ENCODE results near the gene CSF2RB. TPM values are rescaled to one million over a fixed set of nuclear protein-coding genes. Genes with fewer than 3 reads are reported as not detected.
A peak's percentile ranks its signal among the peaks of the same experiment; 100 is the strongest.

Gene CSF2RB
- total and polyA plus RNA-seq, 2 donors (not counting 3 experiments of a cell fraction or from before 2014, with no cell fraction given): 20.6 to 68.2 TPM

GRCh38 chr22:36886016-36886415 is 27.4 kb upstream of the CSF2RB start:
- FAIRE-seq: no peak
- dilution Hi-C loops (cut with MboI; ENCODE audit: extremely low pct_ligation_motif_present, low sequenced_read_pairs): no loop called here
- ChIA-PET CTCF (interaction anchor here (0.9 to 1.6 kb wide), 3 partner anchors 26 to 314 kb away, joined by 3 read pairs; no protein-coding TSS in a partner anchor), POLR2A (no interaction called here)
- Histone ChIP-seq H4K20me1 (replicated peaks; ENCODE audit: control insufficient read depth, extremely low read depth, insufficient read depth, low read length) (no peaks in the 10 kb centered on the region), H3K79me2 (ENCODE audit: control insufficient read depth, insufficient read depth, low read length) (no peaks in the 10 kb centered on the region), H3K27me3 (ENCODE audit: control insufficient read depth in 2 of 2, insufficient read depth in 2 of 2, low read length in 2 of 2) (no peaks in the 10 kb centered on the region), H3K9ac (replicated peaks; ENCODE audit: extremely low read depth, insufficient read depth, low read length) (no peak overlapping the region), H3K4me2 (ENCODE audit: insufficient read depth, low read length) (no peak overlapping the region), H3K9me1 (replicated peaks; ENCODE audit: control insufficient read depth, extremely low read depth, insufficient read depth, low read length) (no peaks in the 10 kb centered on the region), H3K27ac (ENCODE audit: insufficient read depth, low read depth, low read length) (peak overlapping the region; percentile 87), H3K4me1 (ENCODE audit: control insufficient read depth, extremely low read depth, insufficient read depth, low read length) (peaks cover 35% of the 10 kb centered on the region), H2AFZ (ENCODE audit: low read depth, low read length) (no peak overlapping the region), H3K4me3 (replicated peaks in 1 of 3; ENCODE audit: insufficient read depth in 1 of 3, low read depth in 1 of 3, low read length in 3 of 3) (no peak overlapping the region), H3K9me3 (replicated peaks; ENCODE audit: control insufficient read depth, insufficient read depth, low read length) (peaks cover 2% of the 10 kb centered on the region), H3K36me3 (ENCODE audit: control insufficient read depth in 2 of 2, extremely low read depth in 1 of 2, insufficient read depth in 2 of 2, low read length in 2 of 2) (no peaks in the 10 kb centered on the region)
- no peak for DNase-seq (ENCODE audit: low read depth, low spot score)
- TF ChIP-seq GATA2 (IDR thresholded peaks at IDR 0.05; ENCODE audit: insufficient read depth, insufficient read length, low read depth, low read length) (no peak), CTCF (IDR thresholded peaks at IDR 0.05; ENCODE audit: extremely low read depth in 1 of 2, insufficient read depth in 1 of 2, low read depth in 1 of 2, low read length in 2 of 2) (no peak), POLR2AphosphoS5 (IDR thresholded peaks at IDR 0.05; ENCODE audit: insufficient read depth, low read depth, low read length) (no peak), POLR2A (IDR thresholded peaks at IDR 0.05; ENCODE audit: low read depth, low read length) (no peak), EZH2 (IDR thresholded peaks at IDR 0.05; ENCODE audit: borderline replicate concordance, low read depth, low read length, severe bottlenecking) (no peak), MYC (IDR thresholded peaks at IDR 0.05; ENCODE audit: low read depth, low read length) (no peak), JUN (IDR thresholded peaks at IDR 0.05; ENCODE audit: borderline replicate concordance, insufficient read depth, insufficient read length, low read depth) (no peak), FOS (IDR thresholded peaks at IDR 0.05; ENCODE audit: borderline replicate concordance, insufficient read depth, low read length) (no peak), MAX (IDR thresholded peaks at IDR 0.05; ENCODE audit: insufficient read depth, insufficient read length) (no peak)
- intact Hi-C loops (cut with micrococcal nuclease): no loop called here
- no TSS peak for BruUV-seq (replicated peaks)
